Trophoblast cell (in vitro differentiated cells and primary cell): ENCODE results near the gene NRXN3.

Experiments
- DNase-seq, 2 donors: peaks; one replicate each; pipeline ENCODE4 v3.0.0-alpha.2; 2016
- H2AFZ ChIP-seq: 2 replicates; pipeline ENCODE4 v1.6.1; 2013; ENCODE audit warnings: low read length, moderate library complexity, mild to moderate bottlenecking; ENCODE audit not compliant: insufficient read depth, poor library complexity
- H2AK5ac ChIP-seq: 2 replicates; pipeline ENCODE4 v1.6.1; 2013; ENCODE audit warnings: mild to moderate bottlenecking, low read length
- H2BK120ac ChIP-seq: 2 replicates; pipeline ENCODE4 v1.6.1; 2013; ENCODE audit warnings: low read length, mild to moderate bottlenecking, moderate library complexity; ENCODE audit not compliant: insufficient read depth, poor library complexity
- H2BK12ac ChIP-seq: 2 replicates; pipeline ENCODE4 v1.6.1; 2013; ENCODE audit warnings: mild to moderate bottlenecking, low read length, moderate library complexity
- H2BK5ac ChIP-seq: 2 replicates; pipeline ENCODE4 v1.6.1; 2013; ENCODE audit warnings: low read length, low read depth, moderate library complexity, mild to moderate bottlenecking; ENCODE audit not compliant: poor library complexity
- H3K14ac ChIP-seq: 2 replicates; pipeline ENCODE4 v1.6.1; 2013; ENCODE audit warnings: mild to moderate bottlenecking, low read length
- H3K18ac ChIP-seq: 2 replicates; pipeline ENCODE4 v1.6.1; 2013; ENCODE audit warnings: mild to moderate bottlenecking, low read length
- H3K23ac ChIP-seq: 2 replicates; pipeline ENCODE4 v1.6.1; 2013; ENCODE audit warnings: low read length
- H3K27ac ChIP-seq: 2 replicates; pipeline ENCODE4 v1.5.1; 2013; ENCODE audit warnings: low read depth, mild to moderate bottlenecking, inconsistent platforms, low read length, moderate library complexity
- H3K27me3 ChIP-seq: 2 replicates; pipeline ENCODE4 v1.6.1; 2013; ENCODE audit warnings: inconsistent platforms, mild to moderate bottlenecking, low read length, moderate library complexity; ENCODE audit not compliant: insufficient read depth
- H3K36me3 ChIP-seq, 2 experiments: 1 replicate in 1 of 2; 2 replicates in 1 of 2; pipeline ENCODE4 v1.6.1; 2013; ENCODE audit warnings: low read length in 2 of 2, mild to moderate bottlenecking in 2 of 2, moderate library complexity in 1 of 2; ENCODE audit not compliant: insufficient read depth in 2 of 2, control insufficient read depth in 1 of 2
- H3K4ac ChIP-seq: 2 replicates; pipeline ENCODE4 v1.6.1; 2013; ENCODE audit warnings: low read depth, mild to moderate bottlenecking, low read length, moderate library complexity
- H3K4me1 ChIP-seq, 2 experiments: 1 replicate in 1 of 2; 2 replicates in 1 of 2; pipeline ENCODE4 v1.6.1; 2013; ENCODE audit warnings: low read length in 2 of 2, mild to moderate bottlenecking in 2 of 2, moderate library complexity in 1 of 2; ENCODE audit not compliant: insufficient read depth in 2 of 2, control insufficient read depth in 1 of 2
- H3K4me2 ChIP-seq: 2 replicates; pipeline ENCODE4 v1.6.1; 2013; ENCODE audit warnings: inconsistent platforms, mild to moderate bottlenecking, low read length, moderate library complexity
- H3K4me3 ChIP-seq: 2 replicates; pipeline ENCODE4 v1.5.1; 2013; ENCODE audit warnings: mild to moderate bottlenecking, low read depth, low read length, inconsistent platforms
- H3K79me1 ChIP-seq: one replicate; pipeline ENCODE4 v1.6.1; 2013; ENCODE audit warnings: low read length
- H3K79me2 ChIP-seq: 2 replicates; pipeline ENCODE4 v1.6.1; 2013; ENCODE audit warnings: low read length, mild to moderate bottlenecking; ENCODE audit not compliant: control insufficient read depth, insufficient read depth, poor library complexity
- H3K9ac ChIP-seq: 2 replicates; pipeline ENCODE4 v1.6.1; 2013; ENCODE audit warnings: mild to moderate bottlenecking, low read length
- H3K9me3 ChIP-seq: 2 replicates; pipeline ENCODE4 v1.6.1; 2013; ENCODE audit warnings: low read depth, mild to moderate bottlenecking, control low read depth, inconsistent platforms, low read length; ENCODE audit not compliant: insufficient read depth
- H4K12ac ChIP-seq: 2 replicates; pipeline ENCODE4 v1.6.1; 2013; ENCODE audit warnings: low read depth, mild to moderate bottlenecking, low read length, moderate library complexity
- H4K8ac ChIP-seq: 2 replicates; pipeline ENCODE4 v1.6.1; 2013; ENCODE audit warnings: low read depth, mild to moderate bottlenecking, low read length, moderate library complexity
- H4K91ac ChIP-seq: one replicate; pipeline ENCODE4 v1.6.1; 2013; ENCODE audit warnings: low read depth, mild to moderate bottlenecking, low read length, moderate library complexity
- WGBS: extraction: QIAGEN DNeasy Blood & Tissue Kit; methylation state at CpG from one replicate; pipeline ENCODE4 v1.1.7; 2013; ENCODE audit warnings: missing lambda C conversion rate; ENCODE audit not compliant: insufficient read length, insufficient coverage; ENCODE audit errors: extremely low coverage; 5-methylcytosine and 5-hydroxymethylcytosine counted together

Gene NRXN3

DNA sequence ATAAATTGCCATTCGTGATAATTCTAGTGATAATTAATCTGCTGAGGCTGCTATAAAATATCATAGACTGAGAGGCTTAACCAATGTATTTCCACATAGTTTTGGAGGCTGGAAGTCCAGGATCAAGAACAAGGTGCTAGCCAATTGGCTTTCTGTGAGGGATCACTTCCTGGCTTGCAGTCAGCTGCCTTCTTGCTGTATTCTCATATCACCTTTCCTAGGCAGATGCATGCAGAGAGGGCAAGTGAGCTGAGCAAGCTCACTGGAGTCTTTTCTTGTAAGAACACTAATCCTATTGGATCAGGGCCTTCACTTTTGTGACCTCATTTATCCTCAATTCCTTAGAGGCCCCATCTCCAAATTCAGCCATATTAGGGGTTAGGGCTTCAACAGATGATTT is 1400.5 kb downstream of the NRXN3 start:
- Histone ChIP-seq H3K79me2 (no peaks in the 10 kb centered on the region), H4K8ac (no peak overlapping the region), H3K4me3 (no peak overlapping the region), H2BK12ac (no peak overlapping the region), H3K36me3 (no peaks in the 10 kb centered on the region), H3K18ac (no peak overlapping the region), H3K27ac (no peak overlapping the region), H3K14ac (no peak overlapping the region), H2AFZ (no peak overlapping the region), H4K12ac (no peak overlapping the region), H2BK5ac (no peak overlapping the region), H3K9ac (no peak overlapping the region), H3K4ac (no peak overlapping the region), H3K4me1 (no peaks in the 10 kb centered on the region), H3K23ac (no peak overlapping the region), H3K27me3 (no peaks in the 10 kb centered on the region), H4K91ac (no peak overlapping the region), H3K79me1 (no peaks in the 10 kb centered on the region), H2AK5ac (no peak overlapping the region), H3K9me3 (no peaks in the 10 kb centered on the region), H2BK120ac (no peak overlapping the region), H3K4me2 (no peak overlapping the region)
- WGBS, result no CpG with 5 or more reads among the region's 1 CpG
- DNase-seq, result no peak

DNA sequence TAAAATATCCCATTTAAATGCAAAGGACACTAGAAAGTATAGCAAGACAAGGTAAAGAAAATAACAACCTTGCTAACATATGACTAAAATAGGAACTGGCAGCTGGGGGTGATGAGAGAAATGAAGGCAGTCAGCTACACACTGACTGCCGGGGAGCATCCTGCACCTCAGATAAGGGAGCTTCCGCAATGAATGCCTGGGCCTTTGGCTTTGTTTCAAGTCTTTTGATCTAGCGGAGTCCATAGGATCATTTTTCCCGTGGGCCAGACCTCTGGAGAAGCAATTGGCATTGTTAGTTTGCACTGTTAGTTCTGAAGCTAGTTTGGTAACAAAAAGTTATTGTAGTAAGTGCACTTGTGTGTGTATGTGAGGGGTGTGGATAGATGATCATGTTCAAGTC is 1401.2 kb downstream of the NRXN3 start:
- H3K18ac ChIP-seq, result no peak overlapping the region
- H3K79me1 ChIP-seq, result no peaks in the 10 kb centered on the region
- no peaks in the 10 kb centered on the region for H3K79me2 ChIP-seq
- H3K9ac ChIP-seq, result no peak overlapping the region
- H3K27me3 ChIP-seq, result no peaks in the 10 kb centered on the region
- H3K4me1 ChIP-seq, result no peaks in the 10 kb centered on the region
- no peak overlapping the region for H2AFZ ChIP-seq
- no peaks in the 10 kb centered on the region for H3K36me3 ChIP-seq
- H2BK5ac ChIP-seq, result no peak overlapping the region
- WGBS, result no CpG with 5 or more reads among the region's 4 CpGs
- no peak overlapping the region for H3K14ac ChIP-seq
- no peak overlapping the region for H2AK5ac ChIP-seq
- H4K12ac ChIP-seq, result no peak overlapping the region
- no peak overlapping the region for H4K91ac ChIP-seq
- no peak overlapping the region for H4K8ac ChIP-seq
- H3K4me2 ChIP-seq, result no peak overlapping the region
- no peak overlapping the region for H2BK120ac ChIP-seq
- no peak overlapping the region for H3K23ac ChIP-seq
- DNase-seq, result no peak
- H3K4ac ChIP-seq, result no peak overlapping the region
- no peak overlapping the region for H2BK12ac ChIP-seq
- no peak overlapping the region for H3K4me3 ChIP-seq
- no peaks in the 10 kb centered on the region for H3K9me3 ChIP-seq
- H3K27ac ChIP-seq, result no peak overlapping the region

DNA sequence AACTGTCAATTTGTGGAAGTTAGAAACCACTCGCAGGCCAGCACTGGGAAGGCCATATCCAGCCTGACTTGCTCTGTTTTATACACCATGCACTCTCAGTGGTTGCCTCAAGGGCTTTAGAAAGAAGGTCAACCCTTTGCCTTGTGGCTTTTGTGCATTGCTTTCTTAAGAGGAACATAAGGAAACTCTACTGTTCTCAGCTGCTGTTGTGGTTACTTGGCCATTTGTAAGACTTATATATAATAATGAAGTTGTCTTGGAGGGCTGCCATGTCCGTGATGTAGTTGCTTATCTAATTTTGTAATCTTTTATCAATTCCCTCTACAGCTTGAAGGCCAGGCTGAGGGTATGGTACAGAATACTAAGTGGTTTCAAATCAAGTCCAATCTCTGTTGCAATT is 1403.3 kb downstream of the NRXN3 start:
- Histone ChIP-seq H2BK5ac (no peak overlapping the region), H2BK12ac (no peak overlapping the region), H2AK5ac (no peak overlapping the region), H3K79me2 (no peaks in the 10 kb centered on the region), H3K9ac (no peak overlapping the region), H3K4me1 (peaks cover 3% of the 10 kb centered on the region in 2 experiments), H2BK120ac (no peak overlapping the region), H3K14ac (no peak overlapping the region), H3K18ac (no peak overlapping the region), H2AFZ (no peak overlapping the region), H4K8ac (no peak overlapping the region), H3K27ac (no peak overlapping the region), H3K4me3 (no peak overlapping the region), H3K79me1 (no peaks in the 10 kb centered on the region), H3K23ac (no peak overlapping the region), H3K4ac (no peak overlapping the region), H4K91ac (no peak overlapping the region), H3K27me3 (no peaks in the 10 kb centered on the region), H4K12ac (no peak overlapping the region), H3K36me3 (no peaks in the 10 kb centered on the region), H3K4me2 (no peak overlapping the region), H3K9me3 (no peaks in the 10 kb centered on the region)
- DNase-seq, result no peak
- WGBS, result no CpG with 5 or more reads among the region's 2 CpGs

DNA sequence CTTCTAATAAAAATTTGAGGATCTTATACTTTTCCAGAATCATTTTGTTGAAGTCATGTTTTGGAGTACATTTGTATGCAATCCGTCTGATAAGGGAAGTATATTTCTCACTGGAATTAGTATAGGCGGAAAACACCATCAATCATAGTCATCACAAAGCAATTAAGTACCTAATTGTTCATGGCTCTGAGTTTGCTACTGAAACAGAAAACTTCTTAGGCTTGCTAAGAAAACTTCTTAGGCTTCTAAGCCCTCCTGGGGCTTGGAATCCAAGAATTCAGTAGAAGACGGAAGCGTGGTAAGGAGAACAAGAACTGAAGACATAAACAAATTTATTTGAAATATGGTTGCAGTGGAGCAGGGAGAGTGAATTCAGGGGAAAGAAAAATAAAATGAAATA is 1404.9 kb downstream of the NRXN3 start:
- H3K27ac ChIP-seq, result no peak overlapping the region
- no peaks in the 10 kb centered on the region for H3K79me2 ChIP-seq
- H3K4me3 ChIP-seq, result no peak overlapping the region
- no peak overlapping the region for H2BK5ac ChIP-seq
- H3K9me3 ChIP-seq, result no peaks in the 10 kb centered on the region
- no peak overlapping the region for H3K4me2 ChIP-seq
- H3K27me3 ChIP-seq, result no peaks in the 10 kb centered on the region
- H2AK5ac ChIP-seq, result no peak overlapping the region
- no peaks in the 10 kb centered on the region for H3K36me3 ChIP-seq
- no peak overlapping the region for H2BK12ac ChIP-seq
- no peak overlapping the region for H2AFZ ChIP-seq
- no peak overlapping the region for H3K14ac ChIP-seq
- H3K79me1 ChIP-seq, result no peaks in the 10 kb centered on the region
- no peak overlapping the region for H3K4ac ChIP-seq
- no peak overlapping the region for H4K12ac ChIP-seq
- H3K18ac ChIP-seq, result no peak overlapping the region
- no peak overlapping the region for H4K91ac ChIP-seq
- no peak overlapping the region for H3K9ac ChIP-seq
- H4K8ac ChIP-seq, result no peak overlapping the region
- H3K23ac ChIP-seq, result no peak overlapping the region
- no peak overlapping the region for H2BK120ac ChIP-seq
- no peak for DNase-seq
- no CpG with 5 or more reads among the region's 4 CpGs for WGBS
- H3K4me1 ChIP-seq, result peaks cover 3% of the 10 kb centered on the region in 2 experiments
